Muscle layer of duodenum (tissue), 2 donors: ENCODE measurements around the gene SRP68.

Experiments
- H3K27ac ChIP-seq: one replicate; pipeline ENCODE4 v1.7.0; 2013; ENCODE audit warnings: mild to moderate bottlenecking, low read length
- H3K27me3 ChIP-seq: one replicate; pipeline ENCODE4 v1.7.0; 2013; ENCODE audit warnings: low read depth, mild to moderate bottlenecking, control low read depth, low read length
- H3K36me3 ChIP-seq, 2 donors: one replicate each; pipeline ENCODE4 v1.7.0; 2013; ENCODE audit warnings: low read length in 2 of 2, control low read depth in 1 of 2, mild to moderate bottlenecking in 1 of 2; ENCODE audit not compliant: insufficient read depth in 2 of 2, control insufficient read depth in 1 of 2
- H3K4me1 ChIP-seq, 2 donors: one replicate each; pipeline ENCODE4 v1.7.0; 2013; ENCODE audit warnings: low read length in 2 of 2, mild to moderate bottlenecking in 2 of 2, control low read depth in 1 of 2, moderate library complexity in 1 of 2; ENCODE audit not compliant: insufficient read depth in 2 of 2, control insufficient read depth in 1 of 2
- H3K4me3 ChIP-seq, 2 donors: one replicate each; pipeline ENCODE4 v1.7.0; 2013; ENCODE audit warnings: low read length in 2 of 2, low read depth in 1 of 2, mild to moderate bottlenecking in 1 of 2
- H3K9me3 ChIP-seq, 2 donors: one replicate each; pipeline ENCODE4 v1.7.0; 2013; ENCODE audit warnings: low read length in 2 of 2, control low read depth in 1 of 2, mild to moderate bottlenecking in 1 of 2; ENCODE audit not compliant: control insufficient read depth in 1 of 2
- donor health status: healthy.

Gene SRP68

DNA sequence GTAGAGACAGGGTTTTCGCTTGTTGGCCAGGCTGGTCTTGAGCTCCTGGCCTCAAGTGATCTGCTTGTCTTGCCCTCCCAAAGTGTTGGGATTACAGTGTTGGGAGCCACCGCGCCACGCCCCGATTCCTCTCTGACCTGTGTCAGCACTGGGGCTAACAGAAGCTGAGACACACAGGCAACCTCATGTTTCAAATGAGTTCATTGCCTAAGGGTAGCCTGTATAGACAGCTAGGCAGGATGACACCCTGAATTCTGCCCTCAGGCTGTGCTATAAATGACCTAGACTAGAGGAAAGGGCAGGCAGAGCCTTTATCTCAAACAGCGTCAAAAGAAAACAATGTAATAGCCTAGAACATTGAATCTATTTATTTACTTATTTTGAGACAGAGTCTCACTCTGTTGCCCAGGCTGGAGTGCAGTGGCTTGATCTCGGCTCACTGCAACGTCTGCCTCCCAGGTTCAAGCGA, 74.0 kb downstream of the SRP68 start:
- no peaks in the 10 kb centered on the region for H3K9me3 ChIP-seq
- no peak overlapping the region for H3K27ac ChIP-seq
- no peaks in the 10 kb centered on the region for H3K27me3 ChIP-seq
- H3K4me3 ChIP-seq, result no peak overlapping the region
- H3K4me1 ChIP-seq, result peaks cover 0 to 9% of the 10 kb centered on the region in 2 donors
- H3K36me3 ChIP-seq, result peaks cover 1 to 3% of the 10 kb centered on the region in 2 donors

DNA sequence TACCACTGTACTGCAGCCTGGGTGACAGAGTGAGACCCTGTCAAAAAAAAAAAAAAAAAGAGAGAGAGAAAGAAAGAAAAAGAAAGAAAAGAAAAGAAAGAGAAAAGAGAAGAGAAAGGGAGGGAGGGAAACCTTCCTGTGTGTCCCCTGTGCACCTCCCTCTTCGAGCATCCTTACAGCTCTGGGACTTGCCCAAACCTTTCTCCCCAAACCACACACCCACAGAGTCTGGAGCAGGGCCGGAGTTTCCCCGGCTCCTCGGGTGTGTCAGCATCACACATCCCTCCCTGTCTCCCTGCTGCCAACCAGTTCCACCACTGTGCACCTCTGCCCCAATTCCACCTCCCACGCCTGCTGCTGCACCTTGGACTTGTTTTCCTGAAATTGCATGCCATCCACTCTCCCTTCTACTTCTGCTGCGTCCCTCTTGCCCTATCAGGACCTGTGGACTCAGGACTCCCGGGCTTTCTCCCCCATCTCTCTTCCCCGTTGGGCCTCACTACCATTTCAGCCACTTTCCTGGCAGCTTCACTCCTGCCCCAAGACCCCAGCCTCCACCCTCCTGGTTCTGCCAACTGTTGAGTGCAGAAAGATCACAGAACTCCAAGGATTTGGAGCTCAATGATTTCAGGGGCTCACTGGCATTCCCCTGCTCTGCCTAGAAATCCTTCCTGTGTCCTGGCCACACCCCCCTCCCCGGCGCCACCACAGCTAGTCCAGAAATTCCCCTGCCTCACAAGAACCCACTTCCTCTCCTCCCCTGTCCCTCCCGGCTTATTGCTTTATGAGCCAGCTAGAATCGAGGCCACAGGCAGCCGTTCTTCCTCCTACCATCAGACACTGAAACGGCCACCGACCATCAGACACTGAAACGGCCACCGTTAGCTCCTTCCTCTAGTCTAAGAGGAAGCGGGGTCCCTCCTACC, 75.4 kb downstream of the SRP68 start:
- Histone ChIP-seq H3K4me1 (peaks cover 0 to 9% of the 10 kb centered on the region in 2 donors), H3K4me3 (no peak overlapping the region), H3K9me3 (no peaks in the 10 kb centered on the region), H3K36me3 (peaks cover 3 to 5% of the 10 kb centered on the region in 2 donors), H3K27me3 (no peaks in the 10 kb centered on the region), H3K27ac (peak overlapping the region; percentile 82)

DNA sequence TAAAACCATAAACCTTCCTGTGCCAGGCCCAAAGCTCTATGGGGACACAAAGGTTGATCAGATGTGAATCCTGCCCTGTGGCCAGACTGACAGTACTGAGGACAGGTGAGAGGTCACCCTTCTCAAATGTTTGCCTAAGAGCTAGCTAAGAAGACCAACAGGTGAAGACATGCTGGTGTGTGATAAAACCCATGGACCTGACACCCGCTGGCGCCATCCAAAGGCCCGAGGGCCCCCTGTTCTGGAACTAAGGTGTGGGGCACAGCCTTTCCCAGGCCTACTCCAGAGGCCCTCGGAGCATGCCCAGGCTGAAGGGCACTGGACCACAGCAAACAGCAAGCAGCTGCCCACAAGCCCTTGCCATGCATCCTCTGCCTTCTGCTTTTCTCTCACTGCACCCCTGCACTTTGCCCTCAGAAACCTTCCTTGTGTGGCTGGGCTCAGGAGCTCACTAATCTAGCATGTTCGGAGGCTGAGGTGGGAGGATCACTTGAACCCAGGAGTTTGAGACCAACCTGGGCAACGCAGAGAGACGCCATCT, 76.9 kb downstream of the SRP68 start:
- no peak overlapping the region for H3K27ac ChIP-seq
- no peaks in the 10 kb centered on the region for H3K9me3 ChIP-seq
- H3K36me3 ChIP-seq, result peaks cover 3 to 12% of the 10 kb centered on the region in 2 donors
- no peaks in the 10 kb centered on the region for H3K27me3 ChIP-seq
- peaks cover 0 to 8% of the 10 kb centered on the region in 2 donors for H3K4me1 ChIP-seq
- no peak overlapping the region for H3K4me3 ChIP-seq

DNA sequence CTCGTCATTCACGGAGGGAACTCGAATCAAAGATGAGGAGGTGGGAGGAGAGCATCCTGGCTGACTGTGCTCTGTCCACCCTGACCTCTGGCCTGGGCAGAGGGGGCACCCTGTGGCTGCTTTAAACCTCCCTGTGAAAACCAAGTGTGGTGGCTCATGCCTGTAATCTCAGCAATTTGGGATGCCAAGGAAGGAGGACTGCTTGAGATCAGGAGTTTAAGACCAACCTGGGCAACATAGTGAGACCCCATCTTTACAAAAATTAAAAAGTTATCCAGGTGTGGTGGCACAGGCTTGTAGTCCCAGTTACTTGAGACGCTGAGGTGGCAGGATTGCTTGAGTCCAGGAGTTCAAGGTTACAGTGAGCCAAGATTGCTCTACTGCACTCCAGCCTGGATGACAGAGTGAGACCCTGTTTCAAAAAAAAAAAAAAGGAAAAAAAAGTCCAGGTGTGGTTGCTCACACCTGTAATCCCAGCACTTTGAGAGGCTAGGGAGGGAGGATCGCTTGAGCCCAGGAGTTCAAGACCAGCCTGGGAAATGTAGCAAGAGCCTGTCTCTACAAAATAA, 77.4 kb downstream of the SRP68 start:
- H3K36me3 ChIP-seq, result peaks cover 3 to 12% of the 10 kb centered on the region in 2 donors

DNA sequence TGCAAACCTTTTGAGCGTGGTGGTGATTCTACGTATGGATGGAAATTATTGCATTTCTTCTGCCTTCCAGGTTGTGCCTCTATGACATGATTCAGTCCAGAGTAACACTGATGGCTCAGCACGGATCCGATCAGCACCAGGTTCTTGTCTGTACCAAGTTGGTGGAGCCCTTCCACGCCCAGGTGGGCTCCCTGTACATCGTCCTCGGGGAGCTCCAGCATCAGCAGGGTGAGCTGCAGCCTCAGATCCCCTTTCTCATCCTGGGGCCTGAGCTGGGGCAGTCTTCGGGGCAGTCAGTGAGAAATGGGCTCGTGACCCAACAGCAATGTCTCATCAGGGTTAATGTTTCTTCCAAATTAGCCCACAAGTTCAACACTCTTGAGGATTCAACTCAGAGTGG, 80.9 kb downstream of the SRP68 start:
- H3K27ac ChIP-seq, result no peak overlapping the region
- H3K4me1 ChIP-seq, result no peaks in the 10 kb centered on the region
- H3K36me3 ChIP-seq, result peaks cover 3 to 12% of the 10 kb centered on the region in 2 donors
- no peaks in the 10 kb centered on the region for H3K27me3 ChIP-seq
- no peak overlapping the region for H3K4me3 ChIP-seq
- no peaks in the 10 kb centered on the region for H3K9me3 ChIP-seq

More for the DNA sequence above, 77.4 kb downstream of the SRP68 start:
- Histone ChIP-seq H3K4me1 (peaks cover 0 to 4% of the 10 kb centered on the region in 2 donors), H3K27ac (no peak overlapping the region), H3K27me3 (no peaks in the 10 kb centered on the region), H3K4me3 (no peak overlapping the region), H3K9me3 (no peaks in the 10 kb centered on the region)
